HG03342 (cell line): Measurements from ENCODE around the gene PCDHA5.

Source experiments
- ATAC-seq: cut with Tn5 transposase; IDR thresholded peaks from one replicate; pipeline ENCODE4 v1.9.1; 2021; ENCODE audit warnings: mild to moderate bottlenecking, moderate library complexity; ENCODE audit not compliant: unreplicated experiment

The PCDHA5 gene

DNA sequence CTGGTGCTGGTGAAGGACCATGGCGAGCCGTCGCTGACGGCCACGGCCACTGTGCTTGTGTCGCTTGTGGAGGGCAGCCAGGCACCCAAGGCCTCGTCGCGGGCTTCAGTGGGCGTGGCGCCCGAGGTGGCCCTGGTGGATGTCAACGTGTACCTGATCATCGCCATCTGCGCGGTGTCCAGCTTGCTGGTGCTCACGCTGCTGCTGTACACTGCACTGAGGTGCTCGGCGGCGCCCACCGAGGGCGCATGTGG lies 36.5 kb downstream of the PCDHA5 start:
- ATAC-seq, result no peak

DNA sequence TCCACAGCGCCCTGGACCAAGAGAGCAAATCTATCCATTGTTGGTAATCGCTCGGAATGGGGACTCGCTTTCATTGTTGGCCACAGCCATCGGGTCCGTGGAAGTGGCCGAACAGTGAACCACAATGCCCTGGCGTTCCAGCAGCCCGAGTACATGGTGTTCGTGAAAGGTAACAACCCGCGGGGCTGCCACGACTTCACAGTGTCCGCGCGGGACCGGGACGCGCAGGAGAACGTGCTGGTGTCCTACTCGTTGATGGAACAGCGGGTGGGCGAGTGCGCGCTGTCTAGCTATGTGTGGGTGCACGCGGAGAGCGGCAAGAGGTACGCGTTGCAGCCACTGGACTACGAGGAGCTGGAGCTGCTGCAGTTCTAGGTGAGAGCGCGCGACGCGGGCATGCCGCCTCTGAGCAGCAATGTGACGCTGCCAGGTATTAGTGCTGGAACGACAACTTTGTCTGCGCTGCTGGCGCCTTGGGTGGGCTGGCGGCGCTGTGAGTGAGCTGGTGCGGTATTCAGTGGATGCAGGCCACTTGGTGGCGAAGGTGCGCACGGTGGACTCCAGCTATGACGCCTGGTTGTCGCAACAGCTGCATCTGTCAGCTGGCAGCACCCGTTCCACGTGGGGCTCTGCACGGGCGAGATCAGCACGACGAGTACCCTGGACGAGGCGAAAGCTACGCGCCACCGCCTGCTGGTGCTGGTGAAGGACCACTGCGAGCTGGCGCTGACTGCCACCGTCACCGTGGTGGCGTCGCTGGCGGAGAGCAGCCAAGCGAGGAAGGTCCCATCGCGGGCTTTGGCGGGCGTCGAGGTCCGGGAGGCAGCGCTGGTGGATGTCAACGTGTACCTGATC lies 41.3 kb downstream of the PCDHA5 start:
- no peak for ATAC-seq

DNA sequence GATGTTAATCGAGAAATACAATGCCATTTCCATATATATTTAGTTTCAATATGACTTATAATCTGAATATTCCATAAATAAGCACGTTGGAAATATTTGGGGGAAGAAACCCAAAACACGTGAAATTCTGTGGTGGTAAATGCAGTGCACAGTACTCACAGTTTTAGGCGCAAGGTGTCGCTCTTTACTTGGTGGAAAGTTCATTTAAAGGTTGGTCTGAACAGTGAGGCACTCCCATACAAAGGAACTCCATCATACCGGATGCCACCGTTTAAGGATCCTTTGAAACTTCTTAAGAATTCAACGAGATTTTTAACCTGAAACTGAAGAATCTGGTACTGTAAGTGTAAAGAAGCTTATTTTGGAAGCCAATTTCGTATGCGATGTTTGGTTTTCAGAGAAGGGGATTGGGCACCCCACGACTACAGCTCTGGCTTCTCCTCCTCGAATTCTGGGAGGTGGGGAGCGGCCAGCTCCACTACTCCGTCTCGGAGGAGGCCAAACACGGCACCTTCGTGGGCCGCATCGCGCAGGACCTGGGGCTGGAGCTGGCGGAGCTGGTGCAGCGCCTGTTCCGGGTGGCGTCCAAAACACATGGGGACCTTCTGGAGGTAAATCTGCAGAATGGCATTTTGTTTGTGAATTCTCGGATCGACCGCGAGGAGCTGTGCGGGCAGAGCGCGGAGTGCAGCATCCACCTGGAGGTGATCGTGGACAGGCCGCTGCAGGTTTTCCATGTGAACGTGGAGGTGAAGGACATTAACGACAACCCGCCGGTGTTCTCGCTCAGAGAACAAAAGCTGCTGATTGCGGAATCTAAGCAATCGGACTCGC lies 47.5 kb downstream of the PCDHA5 start, which contains the start of gene PCDHA11:
PCDHA11 (plus strand) TSS at position 237 of the 834 bp plus-strand sequence; CDS start at position 384, 147 bp downstream.
- ATAC-seq, result no peak

DNA sequence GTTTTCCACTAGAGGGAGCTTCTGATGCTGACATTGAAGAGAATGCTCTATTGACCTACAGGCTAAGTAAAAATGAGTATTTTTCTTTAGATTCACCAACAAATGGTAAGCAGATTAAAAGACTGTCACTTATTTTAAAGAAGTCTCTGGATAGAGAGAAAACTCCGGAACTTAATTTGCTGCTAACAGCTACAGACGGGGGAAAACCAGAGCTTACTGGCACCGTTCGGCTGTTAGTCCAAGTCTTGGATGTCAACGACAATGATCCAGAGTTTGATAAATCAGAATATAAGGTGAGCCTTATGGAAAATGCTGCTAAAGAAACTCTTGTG lies 48.1 kb downstream of the PCDHA5 start:
- no peak for ATAC-seq

DNA sequence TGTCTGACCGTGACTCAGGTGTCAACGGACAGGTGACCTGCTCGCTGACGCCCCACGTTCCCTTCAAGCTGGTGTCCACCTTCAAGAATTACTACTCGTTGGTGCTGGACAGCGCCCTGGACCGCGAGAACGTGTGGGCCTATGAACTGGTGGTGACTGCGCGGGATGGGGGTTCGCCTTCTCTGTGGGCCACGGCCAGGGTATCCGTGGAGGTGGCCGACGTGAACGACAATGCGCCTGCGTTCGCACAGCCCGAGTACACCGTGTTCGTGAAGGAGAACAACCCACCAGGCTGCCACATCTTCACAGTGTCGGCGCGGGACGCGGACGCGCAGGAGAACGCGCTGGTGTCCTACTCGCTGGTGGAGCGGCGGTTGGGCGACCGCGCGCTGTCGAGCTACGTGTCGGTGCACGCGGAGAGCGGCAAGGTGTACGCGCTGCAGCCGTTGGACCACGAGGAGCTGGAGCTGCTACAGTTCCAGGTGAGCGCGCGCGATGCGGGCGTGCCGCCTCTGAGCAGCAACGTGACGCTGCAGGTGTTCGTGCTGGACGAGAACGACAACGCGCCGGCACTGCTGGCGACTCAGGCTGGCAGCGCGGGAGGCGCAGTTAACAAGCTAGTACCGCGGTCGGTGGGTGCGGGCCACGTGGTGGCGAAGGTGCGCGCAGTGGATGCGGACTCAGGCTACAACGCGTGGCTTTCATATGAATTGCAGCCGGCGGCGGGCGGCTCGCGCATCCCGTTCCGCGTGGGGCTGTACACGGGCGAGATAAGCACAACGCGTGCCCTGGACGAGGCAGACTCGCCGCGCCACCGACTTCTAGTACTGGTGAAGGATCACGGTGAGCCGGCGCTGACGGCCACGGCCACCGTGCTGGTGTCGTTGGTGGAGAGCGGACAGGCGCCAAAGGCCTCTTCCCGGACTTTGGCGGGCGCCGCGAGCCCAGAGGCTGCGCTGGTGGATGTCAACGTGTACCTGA lies 49.1 kb downstream of the PCDHA5 start:
- ATAC-seq, result no peak
